ENCODE results near the gene ENTPD2. TPM values are rescaled to one million over a fixed set of nuclear protein-coding genes. Genes with fewer than 3 reads are reported as not detected.

ENTPD2 gene
- not detected in 2 replicates for total RNA-seq

GRCh38 chr9:137053944-137054931, at the start of gene ENTPD2:
TSS of gene ENTPD2 (minus strand) at chr9:137054061. CDS start at chr9:137053997, 64 bp downstream.

GRCh38 chr9:137086531-137087408, 32.9 kb upstream of the ENTPD2 start, which contains the start of gene MAN1B1:
TSS of gene MAN1B1 (plus strand) at chr9:137086985. CDS start at chr9:137087000, 15 bp downstream.

GRCh38 chr9:137077010-137077747, 23.3 kb upstream of the ENTPD2 start, which contains the start of gene UAP1L1:
TSS of gene UAP1L1 (plus strand) at chr9:137077517. CDS start at chr9:137077533, 16 bp downstream.

GRCh38 chr9:137070201-137070905, 16.5 kb upstream of the ENTPD2 start, which contains the start of gene SAPCD2:
TSS of gene SAPCD2 (minus strand) at chr9:137070557. CDS start at chr9:137070460, 97 bp downstream.

GRCh38 chr9:137046088-137046787, 7.6 kb downstream of the ENTPD2 start, which contains the start of gene NPDC1:
TSS of gene NPDC1 (minus strand) at chr9:137046177. CDS start at chr9:137045989, 188 bp downstream.

GRCh38 chr9:137031904-137032640, 21.8 kb downstream of the ENTPD2 start, which contains the start of gene FUT7:
TSS of gene FUT7 (minus strand) at chr9:137032088. CDS start at chr9:137031991, 97 bp downstream.

GRCh38 chr9:137027369-137028262, 26.2 kb downstream of the ENTPD2 start, which contains the start of gene ABCA2:
TSS of gene ABCA2 (minus strand) at chr9:137028237. CDS start at chr9:137028140, 97 bp downstream.

Other genes with a start within 250 kb of the ENTPD2 start
- gene RABL6, start 246.1 kb downstream of the ENTPD2 start, total RNA-seq = 49.9 and 65.1 TPM in 2 replicates
- gene AJM1, start 211.6 kb downstream of the ENTPD2 start, total RNA-seq = 3.6 and 4.0 TPM in 2 replicates
- gene PHPT1, start 204.7 kb downstream of the ENTPD2 start, total RNA-seq = 138 and 150 TPM in 2 replicates
- 4.6 and 6.5 TPM in 2 replicates for gene MAMDC4, start 201.7 kb downstream of the ENTPD2 start, total RNA-seq
- gene EDF1, start 187.8 kb downstream of the ENTPD2 start, total RNA-seq = 170 and 198 TPM in 2 replicates
- gene TRAF2, start 167.5 kb downstream of the ENTPD2 start, total RNA-seq = 14.4 and 18.5 TPM in 2 replicates
- 164 and 216 TPM in 2 replicates for gene FBXW5, start 109.3 kb downstream of the ENTPD2 start, total RNA-seq
- gene C8G, start 108.8 kb downstream of the ENTPD2 start, total RNA-seq = 0.72 and 0.79 TPM in 2 replicates
- gene LCN12, start 101.8 kb downstream of the ENTPD2 start, total RNA-seq = 0.20 TPM in 1 of 2 replicates, not detected in the other
- 11.1 and 66.1 TPM in 2 replicates for gene PTGDS, start 76.6 kb downstream of the ENTPD2 start, total RNA-seq
- 0.50 and 1.1 TPM in 2 replicates for gene LCNL1, start 71.1 kb downstream of the ENTPD2 start, total RNA-seq
- 8.0 and 11.2 TPM in 2 replicates for gene PAXX, start 61.6 kb downstream of the ENTPD2 start, total RNA-seq
- 2.0 and 2.9 TPM in 2 replicates for gene CLIC3, start 57.5 kb downstream of the ENTPD2 start, total RNA-seq
- gene ABCA2, start 25.8 kb downstream of the ENTPD2 start, total RNA-seq = 81.1 and 129 TPM in 2 replicates
- gene FUT7, start 22.0 kb downstream of the ENTPD2 start, total RNA-seq = not detected in 2 replicates
- gene NPDC1, start 7.9 kb downstream of the ENTPD2 start, total RNA-seq = 21.6 and 66.1 TPM in 2 replicates
- 2.7 and 3.7 TPM in 2 replicates for gene SAPCD2, start 16.5 kb upstream of the ENTPD2 start, total RNA-seq
- gene UAP1L1, start 23.5 kb upstream of the ENTPD2 start, total RNA-seq = 20.3 and 38.3 TPM in 2 replicates
- gene MAN1B1, start 32.9 kb upstream of the ENTPD2 start, total RNA-seq = 153 and 203 TPM in 2 replicates
- 82.9 and 145 TPM in 2 replicates for gene DPP7, start 60.7 kb upstream of the ENTPD2 start, total RNA-seq
- 0.10 TPM in 1 of 2 replicates, not detected in the other for gene GRIN1, start 85.1 kb upstream of the ENTPD2 start, total RNA-seq
- not detected in 2 replicates for gene LRRC26, start 116.0 kb upstream of the ENTPD2 start, total RNA-seq
- not detected in 2 replicates for gene TMEM210, start 118.0 kb upstream of the ENTPD2 start, total RNA-seq
- gene ANAPC2, start 134.5 kb upstream of the ENTPD2 start, total RNA-seq = 24.6 and 33.7 TPM in 2 replicates
- gene SSNA1, start 134.6 kb upstream of the ENTPD2 start, total RNA-seq = 42.6 and 53.3 TPM in 2 replicates
- 6.1 and 9.5 TPM in 2 replicates for gene TPRN, start 146.7 kb upstream of the ENTPD2 start, total RNA-seq
- 36.8 and 39.2 TPM in 2 replicates for gene TMEM203, start 151.6 kb upstream of the ENTPD2 start, total RNA-seq
- 4.5 and 6.3 TPM in 2 replicates for gene NDOR1, start 151.6 kb upstream of the ENTPD2 start, total RNA-seq
- 1.2 and 2.8 TPM in 2 replicates for gene RNF208, start 168.2 kb upstream of the ENTPD2 start, total RNA-seq
- gene CYSRT1, start 171.1 kb upstream of the ENTPD2 start, total RNA-seq = 0.33 and 0.66 TPM in 2 replicates
- gene RNF224, start 173.4 kb upstream of the ENTPD2 start, total RNA-seq = 0.07 TPM in 1 of 2 replicates, not detected in the other
- not detected in 2 replicates for gene SLC34A3, start 176.8 kb upstream of the ENTPD2 start, total RNA-seq
- 145 and 163 TPM in 2 replicates for gene TUBB4B, start 187.2 kb upstream of the ENTPD2 start, total RNA-seq
- gene STPG3, start 197.2 kb upstream of the ENTPD2 start, total RNA-seq = not detected in 2 replicates
- gene NELFB, start 201.3 kb upstream of the ENTPD2 start, total RNA-seq = 59.5 and 64.4 TPM in 2 replicates
- gene TOR4A, start 223.7 kb upstream of the ENTPD2 start, total RNA-seq = 19.7 and 47.4 TPM in 2 replicates
- gene NRARP, start 248.2 kb upstream of the ENTPD2 start, total RNA-seq = 0.13 and 0.20 TPM in 2 replicates